ENCODE measurements around the gene SLC17A5. TPM values are rescaled to one million over a fixed set of nuclear protein-coding genes. Genes with fewer than 3 reads are reported as not detected.

SLC17A5 gene
- total RNA-seq, 1 experiment from 2014 or later, result 21.3 TPM

GRCh38 chr6:73679009-73679408 lies 25.2 kb upstream of the SLC17A5 start:
- no TSS peak for BruUV-seq (replicated peaks)
- Mint-ChIP-seq H3K4me3 (ENCODE audit: low read depth, unreplicated experiment) (no peak overlapping the region), H3K9me3 (ENCODE audit: low read depth, unreplicated experiment) (peaks cover 5% of the 10 kb centered on the region), H3K27me3 (ENCODE audit: unreplicated experiment) (no peaks in the 10 kb centered on the region), H3K36me3 (ENCODE audit: insufficient read depth, unreplicated experiment) (no peaks in the 10 kb centered on the region), H3K27ac (ENCODE audit: unreplicated experiment) (no peak overlapping the region), H3K4me1 (ENCODE audit: low read depth, unreplicated experiment) (peaks cover 23% of the 10 kb centered on the region)
- intact Hi-C loops (cut with micrococcal nuclease; ENCODE audit: unreplicated experiment), result loop anchor here (5.0 kb wide), 1 partner anchor 1528 kb away; the partner anchor contains the start of gene COL12A1
- CTCF ChIA-PET, result interaction anchor here (0.6 kb wide), 1 partner anchor 1532 kb away, joined by 3 read pairs; no protein-coding TSS in a partner anchor
- TF ChIP-seq CTCF (IDR thresholded peaks at IDR 0.05; ENCODE audit: unreplicated experiment), result no peak
- no peak for DNase-seq

GRCh38 chr6:73675466-73676098 lies 21.8 kb upstream of the SLC17A5 start:
- Mint-ChIP-seq H3K27me3 (ENCODE audit: unreplicated experiment) (no peaks in the 10 kb centered on the region), H3K36me3 (ENCODE audit: insufficient read depth, unreplicated experiment) (no peaks in the 10 kb centered on the region), H3K27ac (ENCODE audit: unreplicated experiment) (no peak overlapping the region), H3K4me3 (ENCODE audit: low read depth, unreplicated experiment) (no peak overlapping the region), H3K4me1 (ENCODE audit: low read depth, unreplicated experiment) (peaks cover 19% of the 10 kb centered on the region), H3K9me3 (ENCODE audit: low read depth, unreplicated experiment) (no peaks in the 10 kb centered on the region)
- DNase-seq, result peak; percentile 85
- CTCF ChIA-PET, result interaction anchor here (0.6 to 2.6 kb wide), 3 partner anchors 21 to 58 kb away, joined by 3 to 16 read pairs (median 6); partner anchors contain the start of gene SLC17A5
- peak; percentile 92 for TF ChIP-seq CTCF (IDR thresholded peaks at IDR 0.05; ENCODE audit: unreplicated experiment)
- no TSS peak for BruUV-seq (replicated peaks)
- intact Hi-C loops (cut with micrococcal nuclease; ENCODE audit: unreplicated experiment), result loop anchor here (1.0 to 5.0 kb wide), 2 partner anchors 58 to 1532 kb away; partner anchors contain the start of gene COL12A1

GRCh38 chr6:73671911-73672685 lies 18.3 kb upstream of the SLC17A5 start:
- DNase-seq, result no peak
- BruUV-seq (replicated peaks), result no TSS peak
- TF ChIP-seq CTCF (IDR thresholded peaks at IDR 0.05; ENCODE audit: unreplicated experiment), result no peak
- no peaks in the 10 kb centered on the region for H3K36me3 Mint-ChIP-seq (ENCODE audit: insufficient read depth, unreplicated experiment)
- H3K27me3 Mint-ChIP-seq (ENCODE audit: unreplicated experiment), result no peaks in the 10 kb centered on the region
- H3K27ac Mint-ChIP-seq (ENCODE audit: unreplicated experiment), result no peak overlapping the region
- H3K9me3 Mint-ChIP-seq (ENCODE audit: low read depth, unreplicated experiment), result no peaks in the 10 kb centered on the region
- no peak overlapping the region for H3K4me3 Mint-ChIP-seq (ENCODE audit: low read depth, unreplicated experiment)
- peaks cover 12% of the 10 kb centered on the region for H3K4me1 Mint-ChIP-seq (ENCODE audit: low read depth, unreplicated experiment)
- intact Hi-C loops (cut with micrococcal nuclease; ENCODE audit: unreplicated experiment), result no loop called here
- CTCF ChIA-PET, result no interaction called here

GRCh38 chr6:73669005-73669404 lies 15.2 kb upstream of the SLC17A5 start:
- DNase-seq, result no peak
- Mint-ChIP-seq H3K27me3 (ENCODE audit: unreplicated experiment) (no peaks in the 10 kb centered on the region), H3K27ac (ENCODE audit: unreplicated experiment) (no peak overlapping the region), H3K9me3 (ENCODE audit: low read depth, unreplicated experiment) (no peaks in the 10 kb centered on the region), H3K36me3 (ENCODE audit: insufficient read depth, unreplicated experiment) (no peaks in the 10 kb centered on the region), H3K4me1 (ENCODE audit: low read depth, unreplicated experiment) (peaks cover 17% of the 10 kb centered on the region), H3K4me3 (ENCODE audit: low read depth, unreplicated experiment) (no peak overlapping the region)
- BruUV-seq (replicated peaks), result no TSS peak
- CTCF ChIA-PET, result no interaction called here
- TF ChIP-seq CTCF (IDR thresholded peaks at IDR 0.05; ENCODE audit: unreplicated experiment), result no peak
- intact Hi-C loops (cut with micrococcal nuclease; ENCODE audit: unreplicated experiment), result no loop called here
